ENCODE data around the gene CADPS.

CADPS gene

GRCh38 chr3:62873451-62873760 lies 1.8 kb downstream of the CADPS start:
- no peak for DNase-seq

- no peak for DNase-seq
Measured at GRCh38 chr3:62872318-62872717, 2.9 kb downstream of the CADPS start.

GRCh38 chr3:62870321-62870720 lies 4.9 kb downstream of the CADPS start:
- DNase-seq, result no peak

- no peak for DNase-seq
Measured at GRCh38 chr3:62863648-62864047, 11.6 kb downstream of the CADPS start.

GRCh38 chr3:62859203-62859791 lies 15.9 kb downstream of the CADPS start:
- no peak for DNase-seq

- no peak for DNase-seq
Measured at GRCh38 chr3:62845996-62846395, 29.2 kb downstream of the CADPS start.

GRCh38 chr3:62843508-62843907 lies 31.7 kb downstream of the CADPS start:
- DNase-seq, result no peak

GRCh38 chr3:62839748-62840147 lies 35.5 kb downstream of the CADPS start:
- no peak for DNase-seq

GRCh38 chr3:62837145-62837787 lies 38.0 kb downstream of the CADPS start:
- DNase-seq, result no peak

GRCh38 chr3:62835554-62836236 lies 39.5 kb downstream of the CADPS start:
- DNase-seq, result no peak

GRCh38 chr3:62833538-62833937 lies 41.7 kb downstream of the CADPS start:
- DNase-seq, result no peak

GRCh38 chr3:62832553-62832952 lies 42.7 kb downstream of the CADPS start:
- DNase-seq, result no peak

- DNase-seq, result no peak
Measured at GRCh38 chr3:62830727-62831322, 44.4 kb downstream of the CADPS start.

GRCh38 chr3:62827550-62827949 lies 47.7 kb downstream of the CADPS start:
- DNase-seq, result no peak

GRCh38 chr3:62824965-62825592 lies 50.1 kb downstream of the CADPS start:
- DNase-seq, result no peak

- DNase-seq, result no peak
Measured at GRCh38 chr3:62823461-62824050, 51.7 kb downstream of the CADPS start.

GRCh38 chr3:62822905-62823304 lies 52.3 kb downstream of the CADPS start:
- no peak for DNase-seq

GRCh38 chr3:62818347-62818746 lies 56.9 kb downstream of the CADPS start:
- DNase-seq, result no peak

GRCh38 chr3:62817678-62818077 lies 57.5 kb downstream of the CADPS start:
- DNase-seq, result no peak

- no peak for DNase-seq
Measured at GRCh38 chr3:62815981-62816380, 59.2 kb downstream of the CADPS start.

- no peak for DNase-seq
Measured at GRCh38 chr3:62812631-62813030, 62.6 kb downstream of the CADPS start.

GRCh38 chr3:62811119-62811518 lies 64.1 kb downstream of the CADPS start:
- DNase-seq, result no peak

GRCh38 chr3:62809369-62809768 lies 65.8 kb downstream of the CADPS start:
- DNase-seq, result no peak

Measured in islet precursor cell (in vitro differentiated cells).